Inflammatory macrophage (primary cell): ENCODE data around the gene GPRIN1.

Source experiments
- DNase-seq, 2 donors: peaks; one replicate each; pipeline ENCODE4 v3.0.0-alpha.2; 2020 to 2022
- total RNA-seq, 18 experiments: gene quantifications; one replicate each; lab custom pipeline; 2026; ENCODE audit warnings: mixed read lengths in 6 of 18, inconsistent platforms in 2 of 18; lab: John Stamatoyannopoulos, UW

Gene GPRIN1
- total RNA-seq = 0.11 to 2.0 (median 0.78) reads per million in 18 experiments

- peak; percentile 26 to 48 for DNase-seq
These were observed at the start of gene GPRIN1 for GRCh38 chr5:176609724-176610434. TSS of gene GPRIN1 (minus strand) at chr5:176610156. CDS start at chr5:176599834, 10,322 bp downstream.

- DNase-seq = no peak
These were observed 49.5 kb upstream of the GPRIN1 start for GRCh38 chr5:176659512-176659839.

- DNase-seq = peak; percentile 6 to 23
These were observed 49.0 kb upstream of the GPRIN1 start for GRCh38 chr5:176658817-176659511.

- DNase-seq = peak; percentile 49 to 81
These were observed 48.1 kb upstream of the GPRIN1 start for GRCh38 chr5:176658007-176658599.

GRCh38 chr5:176656467-176656990, 46.6 kb upstream of the GPRIN1 start:
- DNase-seq = no peak

GRCh38 chr5:176654856-176655255, 44.9 kb upstream of the GPRIN1 start:
- no peak for DNase-seq

- peak; percentile 40 to 84 for DNase-seq
These were observed 43.7 kb upstream of the GPRIN1 start for GRCh38 chr5:176653401-176654385.

- DNase-seq = no peak
These were observed 42.2 kb upstream of the GPRIN1 start for GRCh38 chr5:176652136-176652535.

GRCh38 chr5:176651472-176651980, 41.6 kb upstream of the GPRIN1 start:
- no peak for DNase-seq

GRCh38 chr5:176650354-176650884, 40.5 kb upstream of the GPRIN1 start:
- DNase-seq = no peak

- peak in 1 of 2 donors; percentile 61 for DNase-seq
These were observed 38.7 kb upstream of the GPRIN1 start for GRCh38 chr5:176648474-176649194.

- no peak for DNase-seq
These were observed 38.0 kb upstream of the GPRIN1 start for GRCh38 chr5:176647843-176648473.

- DNase-seq = peak; percentile 100
These were observed 37.3 kb upstream of the GPRIN1 start, which contains the start of gene TSPAN17 for GRCh38 chr5:176647030-176647842. TSS of gene TSPAN17 (plus strand) at chr5:176647484. CDS start at chr5:176647616, 132 bp downstream.

- DNase-seq = no peak
These were observed 36.7 kb upstream of the GPRIN1 start for GRCh38 chr5:176646707-176647029.

- no peak for DNase-seq
These were observed 36.2 kb upstream of the GPRIN1 start for GRCh38 chr5:176646049-176646706.

- no peak for DNase-seq
These were observed 35.1 kb upstream of the GPRIN1 start for GRCh38 chr5:176644878-176645670.

- no peak for DNase-seq
These were observed 34.3 kb upstream of the GPRIN1 start for GRCh38 chr5:176644294-176644693.
